H9 (cell line): ENCODE results near the gene ARL8A. TPM values are rescaled to one million over a fixed set of nuclear protein-coding genes. Genes with fewer than 3 reads are reported as not detected.

Experiments used
- DNase-seq: peaks from one replicate; pipeline ENCODE4 v3.0.0-alpha.2; 2017
- H2AFZ ChIP-seq: one replicate; pipeline ENCODE4 v1.6.1; 2013; ENCODE audit warnings: mild to moderate bottlenecking, low read length, control low read depth, moderate library complexity
- H2AK5ac ChIP-seq: 2 replicates; pipeline ENCODE4 v1.6.1; 2013; ENCODE audit warnings: low read length, control low read depth, mixed read lengths; ENCODE audit not compliant: insufficient read length
- H2BK120ac ChIP-seq: one replicate; pipeline ENCODE4 v1.6.1; 2013; ENCODE audit warnings: low read depth, mild to moderate bottlenecking, low read length, control low read depth, inconsistent platforms; ENCODE audit not compliant: poor library complexity, severe bottlenecking
- H2BK12ac ChIP-seq: 2 replicates; pipeline ENCODE4 v1.6.1; 2013; ENCODE audit warnings: low read length, control low read depth, mixed read lengths, low read depth; ENCODE audit not compliant: insufficient read length
- H2BK15ac ChIP-seq: 2 replicates; pipeline ENCODE4 v1.6.1; 2013; ENCODE audit warnings: low read depth, low read length, control low read depth
- H2BK20ac ChIP-seq: one replicate; pipeline ENCODE4 v1.6.1; 2013; ENCODE audit warnings: low read depth, mild to moderate bottlenecking, low read length, control low read depth, inconsistent platforms; ENCODE audit not compliant: poor library complexity, severe bottlenecking
- H2BK5ac ChIP-seq: 2 replicates; pipeline ENCODE4 v1.6.1; 2013; ENCODE audit warnings: low read length, control low read depth, mixed read lengths; ENCODE audit not compliant: insufficient read length
- H3K14ac ChIP-seq: 2 replicates; pipeline ENCODE4 v1.6.1; 2013; ENCODE audit warnings: low read length, control low read depth; ENCODE audit not compliant: insufficient read depth
- H3K18ac ChIP-seq: 2 replicates; pipeline ENCODE4 v1.6.1; 2013; ENCODE audit warnings: low read depth, mild to moderate bottlenecking, mixed read lengths, low read length, control low read depth; ENCODE audit not compliant: insufficient read length
- H3K23ac ChIP-seq: 2 replicates; pipeline ENCODE4 v1.6.1; 2013; ENCODE audit warnings: low read length, control low read depth, mixed read lengths, low read depth; ENCODE audit not compliant: insufficient read length
- H3K23me2 ChIP-seq: 2 replicates; pipeline ENCODE4 v1.6.1; 2013; ENCODE audit warnings: low read depth, mild to moderate bottlenecking, mixed read lengths, low read length, control low read depth; ENCODE audit not compliant: insufficient read length, poor library complexity, severe bottlenecking
- H3K27ac ChIP-seq: 2 replicates; pipeline ENCODE4 v1.5.1; 2013; ENCODE audit warnings: low read length, control low read depth, mixed read lengths, low read depth; ENCODE audit not compliant: insufficient read length
- H3K27me3 ChIP-seq: 2 replicates; pipeline ENCODE4 v1.6.1; 2013; ENCODE audit warnings: low read length, control low read depth, inconsistent platforms; ENCODE audit not compliant: insufficient read depth
- H3K4ac ChIP-seq: 2 replicates; pipeline ENCODE4 v1.6.1; 2013; ENCODE audit warnings: low read depth, mild to moderate bottlenecking, control low read depth, inconsistent platforms, low read length, moderate library complexity
- H3K4me1 ChIP-seq: 2 replicates; pipeline ENCODE4 v1.6.1; 2013; ENCODE audit warnings: low read length, control low read depth, inconsistent platforms; ENCODE audit not compliant: insufficient read depth
- H3K4me2 ChIP-seq: 2 replicates; pipeline ENCODE4 v1.6.1; 2013; ENCODE audit warnings: low read length, control low read depth, mixed read lengths; ENCODE audit not compliant: insufficient read length, insufficient read depth
- H3K56ac ChIP-seq: 2 replicates; pipeline ENCODE4 v1.6.1; 2013; ENCODE audit warnings: low read depth, mild to moderate bottlenecking, mixed read lengths, low read length, control low read depth; ENCODE audit not compliant: insufficient read length
- H3K79me1 ChIP-seq: 2 replicates; pipeline ENCODE4 v1.6.1; 2013; ENCODE audit warnings: low read depth, mild to moderate bottlenecking, moderate library complexity, low read length, control low read depth, inconsistent platforms; ENCODE audit not compliant: insufficient read depth, poor library complexity, severe bottlenecking
- H3K79me2 ChIP-seq: 2 replicates; pipeline ENCODE4 v1.6.1; 2013; ENCODE audit warnings: low read length, control low read depth, inconsistent platforms; ENCODE audit not compliant: insufficient read depth
- H3K9ac ChIP-seq: 2 replicates; pipeline ENCODE4 v1.6.1; 2013; ENCODE audit warnings: low read length, control low read depth, mixed read lengths; ENCODE audit not compliant: insufficient read length; ENCODE audit errors: extremely low read depth
- H3K9me3 ChIP-seq: one replicate; pipeline ENCODE4 v1.6.1; 2013; ENCODE audit warnings: low read depth, low read length, inconsistent platforms; ENCODE audit not compliant: control insufficient read depth
- H3T11ph ChIP-seq: one replicate; pipeline ENCODE4 v1.6.1; 2013; ENCODE audit warnings: mild to moderate bottlenecking, low read length, control low read depth, inconsistent platforms
- H4K20me1 ChIP-seq: one replicate; pipeline ENCODE4 v1.6.1; 2013; ENCODE audit not compliant: control insufficient read depth, insufficient read length, insufficient read depth
- H4K5ac ChIP-seq: 2 replicates; pipeline ENCODE4 v1.6.1; 2013; ENCODE audit warnings: low read depth, mild to moderate bottlenecking, mixed read lengths, low read length, control low read depth; ENCODE audit not compliant: insufficient read length
- H4K8ac ChIP-seq: replicated peaks from 2 replicates; pipeline ENCODE4 v1.6.1; 2013; ENCODE audit warnings: low read length, control low read depth, mixed read lengths, low read depth; ENCODE audit not compliant: insufficient read length
- H4K91ac ChIP-seq: 2 replicates; pipeline ENCODE4 v1.6.1; 2013; ENCODE audit warnings: low read depth, mild to moderate bottlenecking, moderate library complexity, mixed read lengths, low read length, control low read depth; ENCODE audit not compliant: insufficient read length
- H3K27ac Mint-ChIP-seq, 3 experiments: 2 replicates in 2 of 3; 3 replicates in 1 of 3; pipeline ENCODE4 v1.8.0; 2020 to 2021; ENCODE audit warnings: mixed read lengths in 3 of 3, mild to moderate bottlenecking in 1 of 3, moderate library complexity in 1 of 3
- H3K27me3 Mint-ChIP-seq: 2 replicates; pipeline ENCODE4 v1.8.0; 2021; ENCODE audit warnings: low read depth, mild to moderate bottlenecking, moderate library complexity, mixed read lengths
- H3K36me3 Mint-ChIP-seq, 3 experiments: 2 replicates in 2 of 3; 3 replicates in 1 of 3; pipeline ENCODE4 v1.8.0; 2020 to 2021; ENCODE audit warnings: low read depth in 3 of 3, mixed read lengths in 3 of 3; ENCODE audit not compliant: insufficient read depth in 1 of 3
- H3K4me1 Mint-ChIP-seq, 2 experiments: 2 replicates each; pipeline ENCODE4 v1.8.0; 2020; ENCODE audit warnings: mixed read lengths in 2 of 2
- H3K4me3 Mint-ChIP-seq, 2 experiments: 2 replicates in 1 of 2; 3 replicates in 1 of 2; pipeline ENCODE4 v1.8.0; 2020 to 2021; ENCODE audit warnings: mild to moderate bottlenecking in 2 of 2, mixed read lengths in 2 of 2, moderate library complexity in 1 of 2
- H3K9me3 Mint-ChIP-seq, 2 experiments: 2 replicates in 1 of 2; 3 replicates in 1 of 2; pipeline ENCODE4 v1.8.0; 2020; ENCODE audit warnings: mild to moderate bottlenecking in 2 of 2, mixed read lengths in 2 of 2, moderate library complexity in 1 of 2
- CTCF ChIP-seq: fragments of 200-600 bp; sonication (generic); conservative IDR thresholded peaks from 3 replicates; pipeline ENCODE4 v1.8.0; 2021; ENCODE audit warnings: antibody characterized with exemption, mild to moderate bottlenecking
- WGBS: extraction: QIAGEN DNeasy Blood & Tissue Kit; methylation state at CpG from one replicate; pipeline ENCODE4 v1.1.7; 2013; ENCODE audit warnings: missing lambda C conversion rate, low lambda C conversion rate, mixed read lengths; ENCODE audit not compliant: insufficient read length; ENCODE audit errors: extremely low coverage; 5-methylcytosine and 5-hydroxymethylcytosine counted together
- total RNA-seq: library from RNA; stranded (reverse); gene quantifications from 2 replicates; pipeline ENCODE4 v1.2.1, GENCODE V29; 2021

The ARL8A gene
- total RNA-seq, 1 experiment from 2014 or later = 67.2 TPM

DNA sequence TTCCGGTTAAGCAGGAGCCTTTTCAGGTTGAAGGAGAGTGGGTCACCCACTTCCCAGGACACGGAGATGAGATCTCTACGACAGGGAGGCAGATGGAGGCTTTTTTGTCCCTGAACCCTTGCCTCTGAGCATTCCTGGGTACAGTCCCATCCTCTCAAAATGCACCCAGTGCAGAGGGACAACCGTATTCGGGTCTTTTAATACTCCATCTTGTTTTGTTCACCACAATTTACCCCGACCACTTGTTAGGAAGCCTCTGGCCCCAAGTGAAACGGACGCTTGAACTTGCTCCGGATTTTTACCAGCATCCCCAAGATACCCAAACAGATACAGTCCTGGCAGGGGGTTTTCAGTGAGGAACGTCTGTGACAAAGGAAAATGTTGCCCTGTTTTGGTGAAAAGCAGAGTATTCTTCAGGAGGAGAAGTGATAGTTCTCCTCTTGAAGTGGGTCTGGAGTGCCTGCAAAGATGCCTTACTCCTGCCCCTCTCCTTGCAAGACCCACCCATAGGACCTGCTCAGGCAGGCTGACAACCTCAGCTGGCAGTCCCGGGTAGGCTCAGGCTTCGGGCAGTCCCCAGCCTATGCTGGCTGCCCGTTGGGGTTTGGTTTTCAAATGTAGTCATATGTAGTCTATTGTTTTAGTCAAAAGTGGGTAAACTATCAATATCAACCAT is 669 bp upstream of the ARL8A start:
- Histone ChIP-seq H4K91ac (no peak overlapping the region), H3K18ac (peak overlapping the region; percentile 35), H2AK5ac (no peak overlapping the region), H2AFZ (peak overlapping the region; percentile 79), H4K5ac (no peak overlapping the region), H3K4ac (no peak overlapping the region), H3K9me3 (no peaks in the 10 kb centered on the region), H3K56ac (no peak overlapping the region), H4K20me1 (no peaks in the 10 kb centered on the region), H3K4me2 (peak overlapping the region; percentile 89), H2BK5ac (no peak overlapping the region), H3K4me1 (peaks cover 3% of the 10 kb centered on the region; the same call in 1 of the 2 replicates), H3K79me2 (peaks cover 13% of the 10 kb centered on the region; the same call in 1 of the 2 replicates), H4K8ac (no peak overlapping the region), H3K79me1 (peaks cover 11% of the 10 kb centered on the region), H2BK20ac (no peak overlapping the region), H3K23me2 (peaks cover 14% of the 10 kb centered on the region), H2BK120ac (no peak overlapping the region), H3K27ac (no peak overlapping the region), H2BK12ac (no peak overlapping the region), H3K27me3 (no peaks in the 10 kb centered on the region; the same call in 1 of the 2 replicates), H3K14ac (peak overlapping the region; percentile 81), H2BK15ac (no peak overlapping the region), H3K9ac (peak overlapping the region; percentile 59), H3T11ph (no peak overlapping the region), H3K23ac (no peak overlapping the region)
- H3K27me3 Mint-ChIP-seq = peaks cover 13% of the 10 kb centered on the region
- H3K4me1 Mint-ChIP-seq = peaks cover 15 to 20% of the 10 kb centered on the region in 2 experiments
- DNase-seq = no peak
- no peak for TF ChIP-seq CTCF
- H3K27ac Mint-ChIP-seq = no peak overlapping the region
- H3K9me3 Mint-ChIP-seq = no peaks in the 10 kb centered on the region
- H3K4me3 Mint-ChIP-seq = peak overlapping the region; percentile 74 to 84
- no CpG with 5 or more reads among the region's 13 CpGs for WGBS
- H3K36me3 Mint-ChIP-seq = no peaks in the 10 kb centered on the region; a peak in 3 of 7 replicates
